ENCODE results near the gene ASZ1.

DNA sequence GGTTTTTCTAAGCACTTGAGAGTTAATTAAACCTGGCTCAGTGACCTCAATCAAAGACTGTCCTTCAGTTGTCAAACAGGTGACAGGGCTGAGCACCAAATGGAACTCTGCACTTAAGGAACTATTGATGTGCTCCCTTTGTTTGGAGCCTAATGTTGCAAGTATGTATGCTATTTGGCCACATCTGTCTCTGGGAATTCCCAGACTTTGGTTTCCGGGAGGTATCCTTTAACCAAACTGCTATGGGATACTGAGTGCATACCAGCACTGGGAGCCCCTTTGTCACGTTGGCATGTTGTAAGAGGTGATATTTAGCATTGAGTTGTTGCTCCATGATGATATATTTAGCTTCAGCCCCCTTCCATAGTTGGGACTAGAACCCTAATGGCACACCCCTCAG is 25.2 kb downstream of the ASZ1 start:
- TF ChIP-seq, protein P1, sequence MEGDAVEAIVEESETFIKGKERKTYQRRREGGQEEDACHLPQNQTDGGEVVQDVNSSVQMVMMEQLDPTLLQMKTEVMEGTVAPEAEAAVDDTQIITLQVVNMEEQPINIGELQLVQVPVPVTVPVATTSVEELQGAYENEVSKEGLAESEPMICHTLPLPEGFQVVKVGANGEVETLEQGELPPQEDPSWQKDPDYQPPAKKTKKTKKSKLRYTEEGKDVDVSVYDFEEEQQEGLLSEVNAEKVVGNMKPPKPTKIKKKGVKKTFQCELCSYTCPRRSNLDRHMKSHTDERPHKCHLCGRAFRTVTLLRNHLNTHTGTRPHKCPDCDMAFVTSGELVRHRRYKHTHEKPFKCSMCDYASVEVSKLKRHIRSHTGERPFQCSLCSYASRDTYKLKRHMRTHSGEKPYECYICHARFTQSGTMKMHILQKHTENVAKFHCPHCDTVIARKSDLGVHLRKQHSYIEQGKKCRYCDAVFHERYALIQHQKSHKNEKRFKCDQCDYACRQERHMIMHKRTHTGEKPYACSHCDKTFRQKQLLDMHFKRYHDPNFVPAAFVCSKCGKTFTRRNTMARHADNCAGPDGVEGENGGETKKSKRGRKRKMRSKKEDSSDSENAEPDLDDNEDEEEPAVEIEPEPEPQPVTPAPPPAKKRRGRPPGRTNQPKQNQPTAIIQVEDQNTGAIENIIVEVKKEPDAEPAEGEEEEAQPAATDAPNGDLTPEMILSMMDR (tag by site-specific recombination; IDR thresholded peaks at IDR 0.05), result no peak
- no peak for TF ChIP-seq ZNF174 (tag by site-specific recombination; IDR thresholded peaks at IDR 0.05)
- TF ChIP-seq, protein P2, sequence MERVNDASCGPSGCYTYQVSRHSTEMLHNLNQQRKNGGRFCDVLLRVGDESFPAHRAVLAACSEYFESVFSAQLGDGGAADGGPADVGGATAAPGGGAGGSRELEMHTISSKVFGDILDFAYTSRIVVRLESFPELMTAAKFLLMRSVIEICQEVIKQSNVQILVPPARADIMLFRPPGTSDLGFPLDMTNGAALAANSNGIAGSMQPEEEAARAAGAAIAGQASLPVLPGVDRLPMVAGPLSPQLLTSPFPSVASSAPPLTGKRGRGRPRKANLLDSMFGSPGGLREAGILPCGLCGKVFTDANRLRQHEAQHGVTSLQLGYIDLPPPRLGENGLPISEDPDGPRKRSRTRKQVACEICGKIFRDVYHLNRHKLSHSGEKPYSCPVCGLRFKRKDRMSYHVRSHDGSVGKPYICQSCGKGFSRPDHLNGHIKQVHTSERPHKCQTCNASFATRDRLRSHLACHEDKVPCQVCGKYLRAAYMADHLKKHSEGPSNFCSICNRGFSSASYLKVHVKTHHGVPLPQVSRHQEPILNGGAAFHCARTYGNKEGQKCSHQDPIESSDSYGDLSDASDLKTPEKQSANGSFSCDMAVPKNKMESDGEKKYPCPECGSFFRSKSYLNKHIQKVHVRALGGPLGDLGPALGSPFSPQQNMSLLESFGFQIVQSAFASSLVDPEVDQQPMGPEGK (tag by site-specific recombination; IDR thresholded peaks at IDR 0.05), result no peak
- no peak for TF ChIP-seq TSHZ1 (tag by site-specific recombination; IDR thresholded peaks at IDR 0.05; ENCODE audit: borderline replicate concordance)
- TF ChIP-seq ZNF114 (tag by site-specific recombination; IDR thresholded peaks at IDR 0.05), result no peak
- no peak for TF ChIP-seq ZNF274 (IDR thresholded peaks at IDR 0.05; ENCODE audit: low read length)
- TF ChIP-seq ZNF274 (tag by site-specific recombination; IDR thresholded peaks at IDR 0.05; ENCODE audit: borderline replicate concordance), result no peak
